ENCODE results near the gene OAT. TPM values are rescaled to one million over a fixed set of nuclear protein-coding genes. Genes with fewer than 3 reads are reported as not detected.

Gene OAT
- total and polyA plus RNA-seq, 2 experiments from 2014 or later = 568 to 694 TPM

DNA sequence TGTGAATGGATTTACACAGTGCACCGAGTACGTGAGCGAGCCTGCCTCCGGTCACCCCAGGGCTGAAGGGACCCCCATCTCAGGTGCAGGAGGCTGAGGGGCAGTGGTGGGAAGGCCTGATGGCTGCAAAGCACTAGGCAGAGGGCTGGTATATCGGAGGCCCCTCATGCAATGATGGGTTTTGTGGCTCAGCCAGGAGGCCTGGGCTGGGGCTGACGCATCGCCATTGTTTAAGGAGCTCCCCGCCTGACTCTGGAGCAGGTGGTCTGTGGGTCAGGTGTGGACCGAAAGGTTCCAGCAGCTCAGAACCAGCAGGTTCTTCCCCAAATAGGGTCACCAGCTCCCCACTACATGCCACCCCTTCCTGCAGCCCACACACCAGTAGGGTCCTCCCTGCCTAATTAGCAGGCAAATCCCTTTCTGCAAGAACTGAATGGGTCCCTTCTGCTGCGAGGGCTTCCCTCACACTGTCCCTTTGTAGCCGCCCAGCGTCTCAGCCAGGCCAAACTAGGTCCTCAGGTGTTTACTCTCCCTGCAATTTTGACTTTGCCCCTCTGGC lies 33.0 kb downstream of the OAT start:
- Histone ChIP-seq H3K9me2 (replicated peaks; ENCODE audit: insufficient read depth) (no peaks in the 10 kb centered on the region), H3K9me3 (ENCODE audit: low read depth) (no peaks in the 10 kb centered on the region), H3K4me2 (no peak overlapping the region), H3K36me3 (replicated peaks; ENCODE audit: insufficient read depth, low read depth) (no peaks in the 10 kb centered on the region), H3K27ac (no peak overlapping the region), H2AFZ (no peak overlapping the region), H3K4me3 (no peak overlapping the region), H3K4me1 (ENCODE audit: insufficient read depth) (peaks cover 3% of the 10 kb centered on the region), H3K27me3 (no peaks in the 10 kb centered on the region), H4K20me1 (ENCODE audit: insufficient read depth, poor library complexity, severe bottlenecking) (no peaks in the 10 kb centered on the region), H3K79me2 (no peaks in the 10 kb centered on the region)
- TF ChIP-seq EZH2phosphoT487 (IDR thresholded peaks at IDR 0.05; ENCODE audit: low read depth, severe bottlenecking, unreplicated experiment) (no peak), EZH2 (IDR thresholded peaks at IDR 0.05; ENCODE audit: borderline replicate concordance) (no peak)
- TF ChIP-seq, protein P1, sequence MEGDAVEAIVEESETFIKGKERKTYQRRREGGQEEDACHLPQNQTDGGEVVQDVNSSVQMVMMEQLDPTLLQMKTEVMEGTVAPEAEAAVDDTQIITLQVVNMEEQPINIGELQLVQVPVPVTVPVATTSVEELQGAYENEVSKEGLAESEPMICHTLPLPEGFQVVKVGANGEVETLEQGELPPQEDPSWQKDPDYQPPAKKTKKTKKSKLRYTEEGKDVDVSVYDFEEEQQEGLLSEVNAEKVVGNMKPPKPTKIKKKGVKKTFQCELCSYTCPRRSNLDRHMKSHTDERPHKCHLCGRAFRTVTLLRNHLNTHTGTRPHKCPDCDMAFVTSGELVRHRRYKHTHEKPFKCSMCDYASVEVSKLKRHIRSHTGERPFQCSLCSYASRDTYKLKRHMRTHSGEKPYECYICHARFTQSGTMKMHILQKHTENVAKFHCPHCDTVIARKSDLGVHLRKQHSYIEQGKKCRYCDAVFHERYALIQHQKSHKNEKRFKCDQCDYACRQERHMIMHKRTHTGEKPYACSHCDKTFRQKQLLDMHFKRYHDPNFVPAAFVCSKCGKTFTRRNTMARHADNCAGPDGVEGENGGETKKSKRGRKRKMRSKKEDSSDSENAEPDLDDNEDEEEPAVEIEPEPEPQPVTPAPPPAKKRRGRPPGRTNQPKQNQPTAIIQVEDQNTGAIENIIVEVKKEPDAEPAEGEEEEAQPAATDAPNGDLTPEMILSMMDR (IDR thresholded peaks at IDR 0.05; ENCODE audit: poor library complexity) = no peak
- no peak for DNase-seq (ENCODE audit: low spot score)
- 88% methylated on average over 12 of the region's 12 CpGs for WGBS (ENCODE audit: low lambda C conversion rate, missing lambda C conversion rate)

GRCh38 chr10:124384591-124385190 lies 34.0 kb downstream of the OAT start:
- no peak overlapping the region for H3K4me2 ChIP-seq
- no peak for DNase-seq (ENCODE audit: low spot score)
- no peaks in the 10 kb centered on the region for H3K36me3 ChIP-seq (replicated peaks; ENCODE audit: insufficient read depth, low read depth)
- no peak overlapping the region for H3K4me3 ChIP-seq
- TF ChIP-seq EZH2 (IDR thresholded peaks at IDR 0.05; ENCODE audit: borderline replicate concordance) (no peak), EZH2phosphoT487 (IDR thresholded peaks at IDR 0.05; ENCODE audit: low read depth, severe bottlenecking, unreplicated experiment) (no peak)
- TF ChIP-seq, protein P1 (IDR thresholded peaks at IDR 0.05; ENCODE audit: poor library complexity) = no peak
- no peaks in the 10 kb centered on the region for H3K79me2 ChIP-seq
- H4K20me1 ChIP-seq (ENCODE audit: insufficient read depth, poor library complexity, severe bottlenecking) = no peaks in the 10 kb centered on the region
- H2AFZ ChIP-seq = no peak overlapping the region
- H3K27me3 ChIP-seq = no peaks in the 10 kb centered on the region
- H3K9me2 ChIP-seq (replicated peaks; ENCODE audit: insufficient read depth) = no peaks in the 10 kb centered on the region
- H3K27ac ChIP-seq = no peak overlapping the region
- H3K4me1 ChIP-seq (ENCODE audit: insufficient read depth) = peaks cover 3% of the 10 kb centered on the region
- no peaks in the 10 kb centered on the region for H3K9me3 ChIP-seq (ENCODE audit: low read depth)
- 90% methylated on average over 7 of the region's 7 CpGs for WGBS (ENCODE audit: low lambda C conversion rate, missing lambda C conversion rate)

DNA sequence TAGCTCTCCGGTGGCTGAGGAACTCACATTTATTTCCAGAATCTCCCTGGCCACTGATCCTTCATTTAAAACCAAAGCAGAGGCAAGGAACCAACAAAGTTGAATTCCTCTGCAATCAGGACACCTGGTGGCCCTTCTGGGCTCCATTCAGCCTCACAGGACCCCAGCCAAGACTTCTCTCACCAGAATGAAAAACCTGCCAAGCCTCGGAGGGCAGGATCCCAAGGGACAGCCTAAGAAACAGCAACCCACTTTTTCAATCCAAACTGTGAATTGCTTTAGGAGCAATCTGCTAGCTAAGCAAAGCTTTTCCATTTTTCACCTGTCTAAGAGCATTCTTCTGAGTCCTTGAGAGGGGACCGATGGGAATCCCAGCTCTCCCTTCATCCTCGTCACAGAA lies 34.6 kb downstream of the OAT start:
- H2AFZ ChIP-seq = no peak overlapping the region
- no peaks in the 10 kb centered on the region for H3K36me3 ChIP-seq (replicated peaks; ENCODE audit: insufficient read depth, low read depth)
- 76% methylated on average over 4 of the region's 4 CpGs for WGBS (ENCODE audit: low lambda C conversion rate, missing lambda C conversion rate)
- TF ChIP-seq EZH2phosphoT487 (IDR thresholded peaks at IDR 0.05; ENCODE audit: low read depth, severe bottlenecking, unreplicated experiment) (no peak), EZH2 (IDR thresholded peaks at IDR 0.05; ENCODE audit: borderline replicate concordance) (no peak)
- TF ChIP-seq, protein P1 (IDR thresholded peaks at IDR 0.05; ENCODE audit: poor library complexity) = no peak
- no peaks in the 10 kb centered on the region for H3K27me3 ChIP-seq
- H4K20me1 ChIP-seq (ENCODE audit: insufficient read depth, poor library complexity, severe bottlenecking) = no peaks in the 10 kb centered on the region
- no peak overlapping the region for H3K4me2 ChIP-seq
- no peaks in the 10 kb centered on the region for H3K79me2 ChIP-seq
- H3K9me3 ChIP-seq (ENCODE audit: low read depth) = no peaks in the 10 kb centered on the region
- peaks cover 3% of the 10 kb centered on the region for H3K4me1 ChIP-seq (ENCODE audit: insufficient read depth)
- no peak overlapping the region for H3K4me3 ChIP-seq
- no peaks in the 10 kb centered on the region for H3K9me2 ChIP-seq (replicated peaks; ENCODE audit: insufficient read depth)
- H3K27ac ChIP-seq = no peak overlapping the region
- DNase-seq (ENCODE audit: low spot score) = no peak

Data from hepatocyte (in vitro differentiated cells).